ENCODE measurements around the gene HNRNPUL1. TPM values are rescaled to one million over a fixed set of nuclear protein-coding genes. Genes with fewer than 3 reads are reported as not detected.

HNRNPUL1 gene
- total RNA-seq, 1 donor from 2014 or later, result 256 TPM

DNA sequence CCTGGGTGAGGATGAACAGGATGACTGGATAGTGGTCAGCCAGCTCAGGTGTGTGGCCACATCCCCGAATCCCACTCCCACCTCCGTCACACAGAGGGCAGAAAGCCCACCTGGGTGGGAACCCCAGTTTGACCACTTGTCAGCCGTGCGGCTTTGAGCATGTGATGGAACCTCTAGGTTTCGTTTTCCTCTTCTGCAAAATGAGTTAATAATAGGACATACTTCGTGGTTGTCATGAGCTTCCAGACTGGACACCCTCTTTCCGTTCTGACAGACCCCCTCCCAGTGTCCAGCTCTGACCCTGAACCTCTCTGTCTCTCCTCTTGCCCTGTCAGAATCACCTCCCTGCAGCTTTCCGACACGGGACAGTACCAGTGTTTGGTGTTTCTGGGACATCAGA, 43.4 kb upstream of the HNRNPUL1 start:
- Mint-ChIP-seq H3K4me1 (ENCODE audit: low read depth) (peaks cover 28% of the 10 kb centered on the region), H3K36me3 (ENCODE audit: insufficient read depth) (peaks cover 8% of the 10 kb centered on the region), H3K27ac (no peak overlapping the region), H3K4me3 (ENCODE audit: low read depth) (peak overlapping the region; percentile 37), H3K27me3 (peaks cover 32% of the 10 kb centered on the region), H3K9me3 (ENCODE audit: low read depth) (no peaks in the 10 kb centered on the region)
- TF ChIP-seq, protein P1, sequence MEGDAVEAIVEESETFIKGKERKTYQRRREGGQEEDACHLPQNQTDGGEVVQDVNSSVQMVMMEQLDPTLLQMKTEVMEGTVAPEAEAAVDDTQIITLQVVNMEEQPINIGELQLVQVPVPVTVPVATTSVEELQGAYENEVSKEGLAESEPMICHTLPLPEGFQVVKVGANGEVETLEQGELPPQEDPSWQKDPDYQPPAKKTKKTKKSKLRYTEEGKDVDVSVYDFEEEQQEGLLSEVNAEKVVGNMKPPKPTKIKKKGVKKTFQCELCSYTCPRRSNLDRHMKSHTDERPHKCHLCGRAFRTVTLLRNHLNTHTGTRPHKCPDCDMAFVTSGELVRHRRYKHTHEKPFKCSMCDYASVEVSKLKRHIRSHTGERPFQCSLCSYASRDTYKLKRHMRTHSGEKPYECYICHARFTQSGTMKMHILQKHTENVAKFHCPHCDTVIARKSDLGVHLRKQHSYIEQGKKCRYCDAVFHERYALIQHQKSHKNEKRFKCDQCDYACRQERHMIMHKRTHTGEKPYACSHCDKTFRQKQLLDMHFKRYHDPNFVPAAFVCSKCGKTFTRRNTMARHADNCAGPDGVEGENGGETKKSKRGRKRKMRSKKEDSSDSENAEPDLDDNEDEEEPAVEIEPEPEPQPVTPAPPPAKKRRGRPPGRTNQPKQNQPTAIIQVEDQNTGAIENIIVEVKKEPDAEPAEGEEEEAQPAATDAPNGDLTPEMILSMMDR (IDR thresholded peaks at IDR 0.05; ENCODE audit: unreplicated experiment), result no peak
- no peak for DNase-seq (ENCODE audit: low spot score, unreplicated experiment)

DNA sequence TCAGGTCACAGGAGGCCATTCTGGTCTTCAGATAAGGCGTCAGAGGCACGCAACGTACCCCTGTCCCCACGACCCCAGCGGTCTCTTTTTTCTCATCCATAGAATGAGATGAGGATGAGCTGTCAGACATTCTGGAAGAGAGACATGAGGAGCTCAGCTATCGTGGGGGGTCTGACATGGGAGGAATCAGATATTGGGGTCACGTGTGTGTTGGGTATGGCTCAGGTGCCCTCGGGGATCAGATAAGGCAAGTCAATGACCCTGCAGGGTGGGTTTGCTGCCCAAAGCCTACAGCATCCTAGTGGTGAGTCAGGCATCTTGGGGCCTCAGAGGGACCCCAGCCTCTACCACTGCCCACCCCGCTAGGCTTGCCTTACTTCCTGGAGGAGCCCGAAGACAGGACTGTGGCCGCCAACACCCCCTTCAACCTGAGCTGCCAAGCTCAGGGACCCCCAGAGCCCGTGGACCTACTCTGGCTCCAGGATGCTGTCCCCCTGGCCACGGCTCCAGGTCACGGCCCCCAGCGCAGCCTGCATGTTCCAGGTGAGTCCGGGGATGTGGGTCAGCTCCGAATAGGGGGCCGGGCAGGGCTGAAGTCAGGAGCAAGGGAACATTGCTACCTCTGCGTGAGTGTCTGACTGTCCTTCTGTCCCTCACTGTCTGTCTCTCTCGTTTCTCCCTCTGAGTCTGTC, 42.5 kb upstream of the HNRNPUL1 start:
- DNase-seq (ENCODE audit: low spot score, unreplicated experiment), result no peak
- Mint-ChIP-seq H3K27ac (peak overlapping the region; percentile 6), H3K4me3 (ENCODE audit: low read depth) (no peak overlapping the region), H3K36me3 (ENCODE audit: insufficient read depth) (peaks cover 8% of the 10 kb centered on the region), H3K4me1 (ENCODE audit: low read depth) (peaks cover 32% of the 10 kb centered on the region), H3K9me3 (ENCODE audit: low read depth) (no peaks in the 10 kb centered on the region), H3K27me3 (peaks cover 33% of the 10 kb centered on the region)
- TF ChIP-seq, protein P1 (IDR thresholded peaks at IDR 0.05; ENCODE audit: unreplicated experiment), result no peak

GRCh38 chr19:41222240-41222639, 41.9 kb upstream of the HNRNPUL1 start:
- Mint-ChIP-seq H3K4me1 (ENCODE audit: low read depth) (peaks cover 33% of the 10 kb centered on the region), H3K27me3 (peaks cover 30% of the 10 kb centered on the region), H3K27ac (peak overlapping the region; percentile 6), H3K9me3 (ENCODE audit: low read depth) (no peaks in the 10 kb centered on the region), H3K4me3 (ENCODE audit: low read depth) (no peak overlapping the region), H3K36me3 (ENCODE audit: insufficient read depth) (peaks cover 8% of the 10 kb centered on the region)
- TF ChIP-seq, protein P1 (IDR thresholded peaks at IDR 0.05; ENCODE audit: unreplicated experiment), result no peak
- DNase-seq (ENCODE audit: low spot score, unreplicated experiment), result no peak

GRCh38 chr19:41223431-41224234, 40.5 kb upstream of the HNRNPUL1 start:
- peaks cover 29% of the 10 kb centered on the region for H3K4me1 Mint-ChIP-seq (ENCODE audit: low read depth)
- H3K4me3 Mint-ChIP-seq (ENCODE audit: low read depth), result no peak overlapping the region

GRCh38 chr19:41224632-41225031, 39.5 kb upstream of the HNRNPUL1 start:
- Mint-ChIP-seq H3K9me3 (ENCODE audit: low read depth) (no peaks in the 10 kb centered on the region), H3K4me1 (ENCODE audit: low read depth) (peaks cover 23% of the 10 kb centered on the region), H3K27ac (no peak overlapping the region), H3K4me3 (ENCODE audit: low read depth) (no peak overlapping the region), H3K27me3 (peaks cover 27% of the 10 kb centered on the region), H3K36me3 (ENCODE audit: insufficient read depth) (peaks cover 8% of the 10 kb centered on the region)
- DNase-seq (ENCODE audit: low spot score, unreplicated experiment), result no peak
- TF ChIP-seq, protein P1 (IDR thresholded peaks at IDR 0.05; ENCODE audit: unreplicated experiment), result no peak

More at GRCh38 chr19:41223431-41224234, 40.5 kb upstream of the HNRNPUL1 start:
- Mint-ChIP-seq H3K36me3 (ENCODE audit: insufficient read depth) (peaks cover 8% of the 10 kb centered on the region), H3K27ac (peak overlapping the region; percentile 5), H3K9me3 (ENCODE audit: low read depth) (no peaks in the 10 kb centered on the region), H3K27me3 (peaks cover 30% of the 10 kb centered on the region)
- TF ChIP-seq, protein P1 (IDR thresholded peaks at IDR 0.05; ENCODE audit: unreplicated experiment), result no peak
- DNase-seq (ENCODE audit: low spot score, unreplicated experiment), result no peak

Data from progenitor cell of endocrine pancreas (in vitro differentiated cells).